Activated CD4-positive, alpha-beta T cell treated with anti-CD3 and anti-CD28 coated beads, Interleukin-2, Interleukin-4, amounts not matched to agents 100 ng/mL and 50 ng/mL, durations not matched to agents 16 hours and 8 hours (primary cell): ENCODE measurements around the gene HECA.

Experiments used
- DNase-seq: peaks from one replicate; pipeline ENCODE4 v3.0.0-alpha.2; 2020; ENCODE audit warnings: low spot score

Gene HECA

DNA sequence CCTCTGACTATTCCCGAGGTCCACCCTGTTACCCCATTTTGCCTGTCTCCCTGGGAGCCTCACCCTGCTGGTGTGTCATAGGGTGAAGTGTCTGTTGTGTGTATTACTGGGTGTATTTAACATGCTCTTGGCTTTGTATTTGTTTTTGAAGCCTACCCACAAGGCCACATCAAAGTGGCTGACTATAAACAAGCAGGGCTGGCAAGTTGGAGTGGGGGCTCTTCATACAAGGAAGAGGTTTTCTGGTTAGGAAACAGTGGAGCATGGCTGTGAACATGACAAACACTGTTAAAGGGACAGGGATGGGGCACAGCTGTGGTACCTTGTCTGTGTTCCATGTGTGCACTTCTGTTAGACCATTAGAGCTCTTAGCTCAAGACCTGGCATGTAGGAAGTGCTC is 26.3 kb downstream of the HECA start:
- DNase-seq = peak; percentile 63

DNA sequence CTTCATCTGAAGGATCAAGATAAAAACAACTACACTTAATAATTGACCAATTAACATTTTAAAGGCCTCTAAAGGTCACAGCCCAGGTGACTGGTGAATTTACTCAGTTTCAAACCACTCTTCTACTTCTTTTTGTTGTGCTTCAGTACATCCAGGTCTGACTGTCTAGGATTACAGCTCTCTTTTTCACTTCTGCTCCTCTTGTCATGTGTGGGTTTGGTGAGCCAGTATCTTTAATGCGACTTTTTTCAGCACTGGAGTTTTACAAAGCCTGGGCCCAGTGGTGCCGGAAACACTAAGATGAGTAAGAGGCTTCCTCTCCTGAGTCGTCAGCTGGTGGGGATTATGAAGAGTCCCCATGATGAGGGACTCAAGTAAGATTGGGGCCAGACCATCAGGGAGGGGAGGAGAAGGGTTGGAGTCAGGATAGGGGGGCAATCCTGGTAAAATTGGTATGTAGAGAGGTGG is 27.0 kb downstream of the HECA start:
- peak; percentile 90 for DNase-seq

DNA sequence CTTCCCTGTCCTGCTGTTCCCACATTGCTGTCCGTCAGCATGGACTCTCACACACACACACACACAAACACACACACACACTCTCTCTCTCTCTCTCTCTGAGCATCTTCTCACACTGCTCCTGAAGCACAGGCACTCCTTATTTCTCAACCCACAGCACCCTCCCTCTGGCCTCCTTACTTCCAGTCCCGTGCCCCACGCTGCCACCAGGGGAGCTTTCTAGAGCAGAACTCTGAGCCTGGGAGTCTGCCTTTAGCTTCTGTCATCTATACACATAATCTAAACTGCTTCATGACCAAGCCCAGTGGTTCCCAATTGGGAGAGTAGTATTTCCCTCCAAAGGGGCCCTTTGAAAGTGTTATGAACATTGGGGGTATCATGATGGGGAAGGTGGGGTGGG is 29.1 kb downstream of the HECA start:
- no peak for DNase-seq

DNA sequence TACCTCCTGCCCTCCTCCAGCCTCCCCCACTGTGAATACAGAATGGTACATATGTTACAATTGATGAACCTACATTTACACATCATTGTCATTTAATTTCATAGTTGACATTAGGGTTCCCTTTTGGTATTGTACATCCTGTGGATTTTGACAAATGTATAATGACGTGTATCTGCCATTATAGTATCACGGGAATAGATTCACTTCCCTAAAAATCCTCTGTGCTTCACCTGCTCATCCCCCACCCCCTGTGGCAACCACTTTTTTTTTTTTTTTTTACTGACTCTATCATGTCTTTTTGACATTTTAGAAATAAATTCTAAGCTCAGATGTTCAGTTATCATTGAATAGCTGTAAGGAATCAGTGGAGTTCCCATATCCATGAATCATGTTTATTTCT is 30.4 kb downstream of the HECA start:
- DNase-seq = no peak

DNA sequence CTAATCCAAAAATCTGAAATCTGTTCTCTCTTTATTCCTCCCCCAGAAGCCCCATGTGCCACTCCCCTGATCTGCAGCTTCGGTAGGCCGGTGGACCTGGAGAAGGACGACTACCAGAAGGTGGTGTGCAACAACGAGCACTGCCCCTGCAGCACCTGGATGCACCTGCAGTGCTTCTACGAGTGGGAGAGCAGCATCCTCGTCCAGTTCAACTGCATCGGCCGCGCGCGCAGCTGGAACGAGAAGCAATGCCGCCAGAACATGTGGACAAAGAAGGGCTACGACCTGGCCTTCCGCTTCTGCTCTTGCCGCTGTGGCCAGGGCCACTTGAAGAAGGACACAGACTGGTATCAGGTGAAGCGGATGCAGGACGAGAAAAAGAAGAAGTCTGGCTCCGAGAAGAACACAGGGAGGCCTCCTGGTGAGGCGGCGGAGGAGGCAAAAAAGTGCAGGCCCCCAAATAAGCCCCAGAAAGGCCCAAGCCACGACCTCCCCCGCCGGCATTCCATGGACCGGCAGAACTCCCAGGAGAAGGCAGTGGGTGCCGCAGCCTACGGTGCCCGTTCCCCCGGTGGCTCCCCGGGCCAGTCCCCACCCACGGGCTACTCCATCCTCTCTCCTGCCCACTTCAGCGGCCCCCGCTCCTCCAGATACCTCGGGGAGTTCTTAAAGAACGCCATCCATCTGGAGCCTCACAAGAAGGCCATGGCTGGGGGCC is 31.5 kb downstream of the HECA start:
- no peak for DNase-seq

DNA sequence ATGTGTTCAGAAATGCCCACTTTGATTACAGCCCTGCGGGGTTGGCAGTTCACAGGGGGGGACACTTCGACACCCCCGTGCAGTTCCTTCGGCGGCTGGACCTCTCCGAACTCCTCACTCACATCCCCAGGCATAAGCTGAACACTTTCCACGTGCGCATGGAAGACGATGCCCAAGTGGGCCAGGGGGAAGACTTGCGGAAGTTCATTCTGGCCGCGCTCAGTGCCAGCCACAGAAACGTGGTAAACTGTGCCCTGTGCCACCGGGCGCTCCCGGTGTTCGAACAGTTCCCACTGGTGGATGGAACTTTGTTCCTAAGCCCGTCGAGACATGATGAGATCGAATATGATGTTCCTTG is 32.1 kb downstream of the HECA start:
- no peak for DNase-seq

DNA sequence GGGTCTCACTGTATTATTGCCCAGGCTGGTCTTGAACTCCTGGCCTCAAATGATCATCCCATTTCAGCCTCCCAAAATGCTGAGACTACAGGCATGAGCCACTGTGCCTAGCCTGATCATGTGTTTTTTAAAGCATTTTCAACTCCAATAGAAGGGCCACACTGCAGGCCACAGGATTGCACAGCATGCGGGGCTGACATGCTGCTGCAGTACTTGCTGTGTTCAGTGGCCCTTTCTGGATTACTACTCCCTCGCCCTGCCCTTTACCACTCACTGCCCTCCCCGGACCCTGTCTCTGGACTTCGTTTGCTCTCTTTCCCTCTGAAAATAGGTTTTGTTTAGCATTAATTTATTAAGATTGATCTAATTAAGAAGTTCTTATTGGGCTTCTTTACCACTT is 37.3 kb downstream of the HECA start:
- no peak for DNase-seq

DNA sequence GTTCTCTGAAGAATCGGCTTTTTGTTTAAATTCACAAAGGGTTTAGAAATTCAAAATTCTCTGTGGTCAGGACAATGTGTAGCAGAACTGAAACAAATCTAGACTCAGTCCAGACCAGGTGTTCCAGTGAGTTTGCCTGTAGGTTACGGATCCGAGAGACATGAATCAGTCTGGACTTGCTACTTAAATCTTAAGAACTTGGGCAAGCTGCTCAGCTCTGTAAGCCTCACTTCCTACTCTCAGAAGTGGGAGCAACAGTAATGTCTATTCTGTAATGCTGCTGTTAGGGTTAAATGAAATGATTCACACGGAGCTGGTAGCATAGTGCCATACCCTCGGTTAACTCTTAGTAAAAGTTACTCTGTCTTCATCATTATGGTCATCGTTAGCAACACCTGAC is 37.7 kb downstream of the HECA start:
- no peak for DNase-seq

DNA sequence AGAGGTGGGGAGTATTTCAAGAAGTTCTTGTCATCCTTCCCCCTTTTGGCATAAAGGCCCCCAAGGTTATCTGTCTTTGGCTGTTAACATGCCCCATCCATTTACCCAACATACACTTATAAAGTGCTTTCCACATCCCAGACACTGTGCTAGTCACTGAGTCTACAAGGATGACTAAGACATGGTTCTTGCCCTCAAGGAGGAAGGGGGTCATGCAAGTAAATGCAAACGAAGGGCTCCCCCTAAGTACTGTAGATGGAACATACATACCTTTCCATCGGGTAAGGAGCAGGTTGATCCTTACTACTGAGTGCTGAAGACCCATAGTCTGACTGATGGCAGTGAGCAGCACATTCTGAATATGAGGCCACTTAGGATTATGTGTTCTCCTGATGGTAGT is 38.3 kb downstream of the HECA start:
- peak; percentile 56 for DNase-seq

DNA sequence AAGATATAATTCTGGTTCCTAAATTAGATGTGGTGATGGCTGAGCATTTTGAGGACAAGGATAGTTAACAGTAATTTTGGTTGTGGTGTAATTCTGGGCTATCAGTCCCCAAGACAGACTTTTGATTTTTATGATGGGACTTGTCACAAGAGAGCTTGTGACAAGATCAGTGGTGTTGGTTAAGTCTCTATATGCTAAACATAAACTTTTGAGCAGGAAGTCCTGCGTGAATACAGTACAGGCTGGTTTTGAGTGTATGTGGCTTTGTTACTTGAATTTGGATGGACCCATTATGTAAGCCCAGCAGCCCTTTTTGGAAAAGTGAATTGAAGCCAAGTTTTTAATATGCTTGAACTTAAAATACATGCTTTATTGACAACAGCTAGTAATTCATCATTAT is 38.9 kb downstream of the HECA start:
- no peak for DNase-seq

DNA sequence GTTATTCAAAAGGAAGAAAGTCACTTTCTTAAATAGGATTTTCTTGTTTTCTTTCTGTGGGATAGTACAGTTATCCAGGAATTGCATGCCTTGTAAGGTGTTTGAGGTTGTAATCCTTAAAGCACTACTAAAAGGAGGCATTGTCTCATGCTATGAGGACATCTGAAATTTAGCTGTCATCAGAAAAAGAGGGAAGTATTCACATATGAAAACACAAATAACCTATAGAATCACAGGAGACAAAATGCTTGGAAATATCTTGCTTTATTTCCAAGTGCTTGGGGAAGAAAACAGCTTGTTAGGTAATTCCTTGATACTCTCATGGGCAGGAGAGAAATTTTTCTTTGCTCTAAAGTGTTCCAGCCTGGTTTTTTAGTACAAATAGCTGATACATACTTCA is 40.1 kb downstream of the HECA start:
- no peak for DNase-seq

DNA sequence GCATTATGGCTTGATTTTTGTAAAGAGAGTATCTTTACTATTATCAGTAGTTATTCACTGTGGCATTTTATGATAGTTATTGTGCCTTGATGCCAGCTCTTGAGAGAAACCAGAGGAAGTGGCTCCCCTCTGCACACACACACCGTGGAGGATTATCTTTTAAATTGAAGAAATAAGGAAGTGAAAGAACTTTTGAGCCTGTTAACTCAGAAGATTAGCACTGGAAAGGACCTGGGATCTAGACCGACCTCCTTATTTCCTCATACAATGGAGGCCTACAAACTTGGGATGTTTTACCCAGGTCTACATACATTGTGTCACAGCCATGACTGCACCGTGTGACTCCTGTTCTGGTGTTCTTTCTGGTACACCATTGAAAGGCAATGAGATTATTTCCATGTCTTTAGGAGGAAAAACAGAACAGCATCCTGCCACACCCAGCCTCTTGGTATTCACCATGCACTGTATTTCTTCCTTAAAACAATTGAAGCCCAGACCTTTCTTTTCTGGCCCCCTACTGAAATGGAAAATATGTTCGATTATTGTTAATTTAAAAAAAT is 40.6 kb downstream of the HECA start:
- no peak for DNase-seq

DNA sequence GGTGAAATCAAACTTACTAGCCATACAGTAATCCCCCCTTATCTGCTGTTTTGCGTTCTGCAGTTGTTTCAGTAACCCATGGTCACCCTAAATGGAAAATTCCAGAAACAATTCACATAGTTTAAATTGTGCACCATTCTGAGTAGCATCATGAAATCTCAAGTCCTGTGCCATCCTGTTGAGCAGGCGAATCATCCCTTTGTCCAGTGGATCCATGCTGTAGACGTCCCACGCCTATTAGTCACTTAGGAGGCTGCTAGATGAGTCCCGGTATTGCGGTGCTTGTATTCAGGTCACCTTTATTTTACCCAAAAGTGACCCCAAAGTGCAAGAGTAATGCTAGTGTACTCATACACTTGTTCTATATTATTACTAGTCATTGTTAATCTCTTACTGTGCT is 46.4 kb downstream of the HECA start:
- no peak for DNase-seq

DNA sequence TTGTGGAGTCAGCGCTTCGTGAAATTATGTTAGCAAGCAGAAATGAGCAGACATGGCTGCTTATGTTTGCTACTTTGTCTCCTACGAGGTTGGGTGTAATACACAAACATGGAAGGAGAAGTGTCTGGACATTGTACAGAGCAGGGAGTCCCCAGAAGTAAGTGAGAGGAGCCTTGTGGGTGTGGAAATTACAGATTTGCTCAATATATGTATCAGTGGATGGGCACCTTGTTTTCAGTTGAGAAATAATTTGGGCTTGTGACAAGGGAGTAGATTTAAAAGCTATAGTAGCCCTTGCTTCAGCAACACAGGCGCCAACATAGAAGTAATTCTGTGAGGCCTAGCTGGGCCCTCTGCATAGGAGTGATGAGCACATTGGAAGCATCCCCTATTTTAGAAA is 49.2 kb downstream of the HECA start:
- no peak for DNase-seq

DNA sequence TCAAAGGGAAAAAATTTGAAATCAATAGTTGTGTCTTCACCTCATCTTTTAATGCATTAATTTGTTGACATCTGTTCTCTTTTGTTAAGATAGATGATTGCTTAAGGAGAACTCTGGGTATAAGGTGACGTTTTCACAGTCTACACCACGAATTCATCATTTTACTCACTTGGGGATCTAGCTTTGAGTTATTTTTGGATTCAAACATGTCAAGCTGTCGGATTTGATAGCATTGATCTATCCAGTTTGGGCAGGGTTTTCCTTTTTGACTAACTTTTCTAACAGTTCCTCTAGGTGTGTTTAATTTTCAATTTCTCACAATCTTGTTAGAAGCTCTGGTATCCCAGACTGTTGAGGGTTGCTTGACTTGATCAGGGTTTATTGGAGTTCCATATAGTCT is 49.6 kb downstream of the HECA start:
- peak; percentile 65 for DNase-seq

DNA sequence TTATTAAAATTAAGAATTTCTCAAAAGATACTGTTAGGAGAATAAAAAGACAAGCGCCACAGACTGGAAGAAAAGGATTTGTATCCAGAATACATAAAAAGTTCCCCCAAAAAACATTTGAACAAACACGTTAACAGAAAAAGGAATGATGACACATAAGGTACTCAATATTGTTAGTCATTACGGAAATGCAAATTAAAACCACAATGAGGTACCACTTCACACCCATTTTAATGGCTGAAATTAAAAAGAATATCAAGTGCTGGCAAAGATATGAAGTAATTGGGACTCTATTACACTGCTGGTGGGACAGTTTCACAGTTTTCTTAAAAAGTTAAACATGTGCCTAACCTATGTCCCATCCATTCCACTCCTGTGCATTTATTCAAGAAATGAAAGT is 51.4 kb downstream of the HECA start:
- DNase-seq = peak; percentile 63

DNA sequence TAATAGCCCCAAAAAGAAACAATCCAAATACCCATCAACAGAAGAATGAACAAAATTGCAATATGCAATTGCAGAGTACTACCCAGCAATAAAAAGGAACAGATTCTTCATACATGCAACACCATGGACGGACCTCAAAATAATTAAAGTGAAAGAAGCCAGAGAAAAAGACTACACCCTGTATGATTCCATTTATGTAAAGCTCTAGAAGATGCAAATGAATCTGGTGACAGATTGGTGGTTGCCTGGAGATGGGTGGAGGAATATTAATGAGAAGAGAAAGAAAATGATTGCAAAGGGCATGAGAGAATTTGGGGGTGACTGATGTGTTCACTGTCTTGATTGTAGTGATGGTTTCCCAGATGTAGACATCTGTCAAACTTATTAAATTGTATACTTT is 51.8 kb downstream of the HECA start:
- no peak for DNase-seq

DNA sequence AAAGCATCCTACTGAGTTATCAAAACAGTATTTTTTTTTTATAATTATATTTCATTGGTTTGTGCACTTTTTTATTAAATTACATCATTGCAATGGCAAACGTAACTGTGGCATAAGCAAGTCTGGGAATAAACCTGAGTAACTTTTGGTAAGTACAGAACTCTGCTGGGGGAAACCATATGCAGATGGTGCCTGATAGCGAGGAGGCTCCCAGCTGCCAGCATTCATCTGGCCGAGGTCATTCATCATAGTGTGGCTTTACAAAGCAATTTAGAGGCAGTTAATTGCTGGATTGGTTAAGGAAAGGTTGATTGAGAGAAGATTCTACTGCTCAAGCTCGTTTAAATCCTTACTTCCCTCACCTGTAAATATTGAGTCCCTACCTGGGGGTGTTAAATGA is 52.6 kb downstream of the HECA start:
- DNase-seq = peak; percentile 40

DNA sequence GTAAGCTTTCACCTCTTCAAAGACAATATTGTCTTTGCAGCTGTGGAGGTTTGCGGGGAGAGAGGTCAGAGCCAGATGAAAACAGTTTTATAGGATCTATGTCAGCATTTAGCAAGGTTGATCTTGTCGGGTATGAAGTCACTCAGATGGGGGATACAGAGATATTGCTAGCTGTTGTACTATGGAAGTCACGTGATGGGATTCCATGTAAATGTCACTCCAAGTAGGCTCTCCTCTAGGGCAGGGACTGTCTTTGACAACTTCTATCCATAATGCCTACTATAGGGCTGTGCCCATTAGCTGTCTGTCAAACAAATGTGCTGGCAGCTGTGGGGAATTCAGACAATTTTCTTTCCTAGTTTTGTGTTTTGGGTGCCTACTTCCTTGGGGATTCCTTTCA is 54.8 kb downstream of the HECA start:
- DNase-seq = no peak

DNA sequence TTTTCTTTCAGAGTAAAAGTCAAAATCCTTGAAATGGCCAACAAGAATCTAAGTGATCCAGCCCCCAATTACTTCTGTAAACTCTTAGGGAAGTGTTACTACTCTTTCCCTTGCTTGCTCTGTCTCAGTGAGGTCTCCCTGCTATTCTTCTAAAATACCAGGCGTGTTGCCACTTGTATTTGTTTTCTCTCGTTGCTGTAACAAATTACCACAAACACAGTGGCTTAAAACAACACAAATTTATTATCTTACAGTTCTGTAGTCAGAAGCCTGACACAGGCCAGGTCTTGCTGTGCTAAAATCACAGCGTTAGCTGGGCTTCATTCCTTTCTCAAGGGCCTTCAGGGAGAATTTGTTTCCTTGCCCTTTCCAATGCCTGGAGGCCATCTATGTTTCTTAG is 59.9 kb downstream of the HECA start:
- no peak for DNase-seq

DNA sequence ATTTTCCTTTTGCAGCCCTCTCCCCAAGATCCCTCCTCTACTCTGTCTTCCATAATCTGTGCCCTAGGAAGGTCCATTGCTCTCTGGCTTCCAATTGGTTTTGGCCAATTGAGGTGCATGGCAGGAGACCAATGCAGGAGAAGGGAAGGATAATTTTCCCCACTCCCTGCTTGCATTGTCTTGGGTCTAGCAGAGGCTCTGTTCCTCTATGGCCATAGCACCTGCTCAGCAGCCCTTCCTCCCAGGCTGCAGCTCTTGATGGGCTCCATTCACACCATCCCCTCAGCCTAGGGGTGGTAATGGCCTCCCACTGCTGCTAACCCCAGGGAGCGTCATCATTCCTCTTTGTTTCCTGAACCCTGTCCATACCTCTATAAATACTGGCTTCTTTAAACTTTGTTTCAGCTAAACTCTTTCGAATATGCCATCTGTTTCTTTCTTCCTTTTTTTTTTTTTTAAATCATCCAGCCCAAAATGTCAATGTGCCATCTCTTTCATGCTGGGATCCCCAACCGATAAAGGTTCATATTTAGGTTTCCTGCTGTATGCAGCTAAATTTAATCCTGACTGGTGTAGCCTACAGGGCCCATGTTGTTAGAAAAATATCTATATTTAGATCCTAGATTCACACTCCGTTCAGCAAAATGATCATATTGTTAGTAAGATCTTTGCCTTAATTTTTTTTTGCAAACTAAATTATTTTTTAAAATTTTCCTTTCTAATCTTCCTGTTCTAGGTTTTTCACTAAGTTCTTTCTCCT is 63.8 kb downstream of the HECA start:
- DNase-seq = no peak

DNA sequence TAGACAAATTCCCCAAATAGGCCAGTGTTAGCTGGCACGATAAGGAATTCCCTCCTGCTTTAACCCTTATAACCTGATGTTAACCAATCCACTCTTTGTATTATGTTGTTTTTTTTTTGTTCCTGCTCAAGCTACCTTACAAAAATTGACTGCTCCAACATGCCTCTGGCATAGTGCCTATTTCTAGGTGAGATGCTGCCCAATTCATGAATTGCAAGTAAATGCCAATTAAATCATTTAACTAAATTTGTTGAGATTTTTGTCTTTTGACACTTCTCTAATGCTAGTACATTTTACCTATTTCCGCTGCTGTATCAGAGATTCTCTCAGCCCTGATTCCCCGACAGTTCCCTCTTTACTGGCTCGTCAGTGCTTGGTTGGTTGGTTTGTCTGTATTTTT is 66.5 kb downstream of the HECA start:
- DNase-seq = no peak

DNA sequence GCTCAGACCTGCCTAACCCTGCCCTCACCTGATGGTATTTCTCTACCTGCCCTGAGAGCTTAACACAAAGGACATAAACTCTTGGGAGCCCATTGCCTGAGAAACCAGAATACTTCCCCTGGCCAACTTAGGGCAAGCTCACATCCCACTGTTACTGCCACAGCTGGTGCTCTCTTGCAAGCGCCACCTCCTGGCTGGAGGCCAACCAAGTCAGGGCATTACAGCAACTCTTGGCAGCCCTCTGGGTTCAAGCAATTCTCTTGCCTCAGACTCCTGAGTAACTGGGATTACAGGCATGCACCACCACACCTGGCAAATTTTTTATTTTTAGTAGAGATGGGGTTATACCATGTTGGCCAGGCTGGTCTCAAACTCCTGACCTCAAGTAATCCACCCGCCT is 70.1 kb downstream of the HECA start:
- DNase-seq = no peak

DNA sequence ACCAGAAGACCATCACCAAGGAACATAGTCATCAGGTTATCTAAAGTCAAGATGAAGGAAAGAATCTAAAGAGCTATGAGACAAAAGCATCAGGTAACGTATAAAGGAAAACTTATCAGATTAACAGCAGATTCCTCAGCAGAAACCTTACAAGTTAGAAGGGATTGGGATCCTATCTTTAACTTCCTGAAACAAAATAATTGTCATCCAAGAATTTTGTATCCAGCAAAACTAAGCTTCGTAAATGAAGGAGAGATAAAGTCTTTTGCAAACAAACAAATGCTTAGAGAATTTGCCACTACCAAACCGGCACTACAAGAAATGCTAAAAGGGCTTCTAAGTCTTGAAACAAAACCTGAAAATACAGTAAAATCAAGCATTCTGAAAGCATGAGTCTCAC is 71.0 kb downstream of the HECA start:
- DNase-seq = no peak
